Heart right ventricle (tissue), 16 donors: ENCODE results near the gene KIAA0513. TPM values are rescaled to one million over a fixed set of nuclear protein-coding genes. Genes with fewer than 3 reads are reported as not detected.

Source experiments
- ATAC-seq, 8 donors: fragments of 200-7000 bp; cut with Tn5 transposase; one replicate each; pipeline ENCODE4 v1.9.1; 2020; ENCODE audit warnings: mild to moderate bottlenecking in 8 of 8, moderate library complexity in 8 of 8, moderate number of reproducible peaks in 1 of 8
- DNase-seq, 2 donors: peaks; one replicate each; pipeline ENCODE4 v3.0.0-alpha.2; 2020
- H3K27ac ChIP-seq, 10 donors: fragments of 200-600 bp; sonication (generic) in 2 of 10; one replicate each; pipeline versions ENCODE4 v1.5.0 to v1.8.0; 2020 to 2022; ENCODE audit warnings: mild to moderate bottlenecking in 3 of 10
- H3K27me3 ChIP-seq, 7 donors: fragments of 200-600 bp; one replicate each; pipeline ENCODE4 v1.8.0; 2021 to 2022; ENCODE audit warnings: mild to moderate bottlenecking in 2 of 7
- H3K36me3 ChIP-seq, 9 donors: fragments of 200-600 bp; sonication (generic) in 1 of 9; one replicate each; pipeline versions ENCODE4 v1.5.0 to v1.8.0; 2020 to 2022; ENCODE audit warnings: mild to moderate bottlenecking in 2 of 9
- H3K4me1 ChIP-seq, 9 donors: fragments of 200-600 bp; sonication (generic) in 1 of 9; one replicate each; pipeline versions ENCODE4 v1.5.0 to v1.8.0; 2020 to 2022; ENCODE audit warnings: mild to moderate bottlenecking in 4 of 9
- H3K4me3 ChIP-seq, 10 donors: fragments of 200-600 bp; sonication (generic) in 2 of 10; one replicate each; pipeline versions ENCODE4 v1.5.0 to v1.8.0; 2020 to 2022; ENCODE audit warnings: mild to moderate bottlenecking in 7 of 10, moderate library complexity in 2 of 10
- H3K9me3 ChIP-seq, 11 donors: fragments of 200-600 bp in 10 of 11; sonication (generic) in 2 of 11; one replicate each; pipeline versions ENCODE4 v1.5.0 to v1.8.0; 2013 to 2022; ENCODE audit warnings: mild to moderate bottlenecking in 2 of 11, control low read depth in 1 of 11, moderate library complexity in 1 of 11
- WGBS, 2 donors: extraction: QIAGEN DNeasy Blood & Tissue Kit; methylation state at CpG; one replicate each; pipeline ENCODE4 v1.1.7; 2013; ENCODE audit warnings: inconsistent platforms in 1 of 2; 5-methylcytosine and 5-hydroxymethylcytosine counted together
- intact Hi-C, 10 donors: fragments of 100-400 bp; cut with DNase I; formaldehyde crosslinking; loops; one replicate each; pipeline versions ENCODE4 v1.11.1 to v1.14.2; 2022
- polyA plus RNA-seq, 2 donors: library from polyadenylated mRNA; stranded (reverse); fragments of 200-250 nt; gene quantifications; one replicate each; pipeline ENCODE4 v1.2.3, GENCODE V29; 2013
- total RNA-seq, 10 donors: library from RNA; stranded (reverse); fragmentation: NEBNext Ultra II Directional in 3 of 10; extraction: Animal tissue kit (Norgen Biotek cat#: 25700) in 3 of 10; gene quantifications; one replicate each; pipeline versions ENCODE4 v1.2.1 to v1.2.4, GENCODE V29; 2021 to 2023
- TF ChIP-seq, protein P1 (sequence below), 9 donors: fragments of 200-600 bp; sonication (generic) in 2 of 9; IDR thresholded peaks; one replicate each; pipeline versions ENCODE4 v1.5.0 to v1.8.0; 2021 to 2022; ENCODE audit warnings: antibody characterized with exemption in 9 of 9, mild to moderate bottlenecking in 5 of 9, moderate library complexity in 1 of 9
- donor health status: Arrhythmogenic right ventricular cardiomyopathy.
- donor health status: ischemic (EF 13 %, LVEDD 7.1; RV severe dilation, severe dysfunction).
- donor health status: healthy with polysubstance abuse.
- donor health status: DM: no; HTN: yes; CAD: no.
- donor health status: DM: no; HTN: no; CAD: no.
- donor health status: ischemic (EF 25% LVEDD 6.9; RV normal size, moderate dysfunction).
- donor health status: ischemic (EF 25% LVEDD 5.7; RV mildly dilated, moderate dysfunction).
- donor health status: healthy.
- donor health status: DM: yes; HTN: yes; CAD: no.
- donor health status: Ischemic cardiomyopathy.
- donor health status: ischemic (EF 35%, LVEDD 5.7; RV mildly dilated, moderate dysfunction).
- donor health status: nonischemic (EF 11% LVEDD 7.7; RV severe dilation, severe dysfunction).
- donor health status: DM: yes; HTN: yes; CAD: no.
- donor health status: PGD.
- donor health status: ischemic (EF 29% LVEDD 5.4; RV normal size, mild dysfunction).
- donor health status: nonischemic (EF 23%, LVEDD 6.1; RV moderate dilation, normal function).

The KIAA0513 gene
- total and polyA plus RNA-seq, 12 donors: 2.4 to 10.9 (median 8.3) TPM

DNA sequence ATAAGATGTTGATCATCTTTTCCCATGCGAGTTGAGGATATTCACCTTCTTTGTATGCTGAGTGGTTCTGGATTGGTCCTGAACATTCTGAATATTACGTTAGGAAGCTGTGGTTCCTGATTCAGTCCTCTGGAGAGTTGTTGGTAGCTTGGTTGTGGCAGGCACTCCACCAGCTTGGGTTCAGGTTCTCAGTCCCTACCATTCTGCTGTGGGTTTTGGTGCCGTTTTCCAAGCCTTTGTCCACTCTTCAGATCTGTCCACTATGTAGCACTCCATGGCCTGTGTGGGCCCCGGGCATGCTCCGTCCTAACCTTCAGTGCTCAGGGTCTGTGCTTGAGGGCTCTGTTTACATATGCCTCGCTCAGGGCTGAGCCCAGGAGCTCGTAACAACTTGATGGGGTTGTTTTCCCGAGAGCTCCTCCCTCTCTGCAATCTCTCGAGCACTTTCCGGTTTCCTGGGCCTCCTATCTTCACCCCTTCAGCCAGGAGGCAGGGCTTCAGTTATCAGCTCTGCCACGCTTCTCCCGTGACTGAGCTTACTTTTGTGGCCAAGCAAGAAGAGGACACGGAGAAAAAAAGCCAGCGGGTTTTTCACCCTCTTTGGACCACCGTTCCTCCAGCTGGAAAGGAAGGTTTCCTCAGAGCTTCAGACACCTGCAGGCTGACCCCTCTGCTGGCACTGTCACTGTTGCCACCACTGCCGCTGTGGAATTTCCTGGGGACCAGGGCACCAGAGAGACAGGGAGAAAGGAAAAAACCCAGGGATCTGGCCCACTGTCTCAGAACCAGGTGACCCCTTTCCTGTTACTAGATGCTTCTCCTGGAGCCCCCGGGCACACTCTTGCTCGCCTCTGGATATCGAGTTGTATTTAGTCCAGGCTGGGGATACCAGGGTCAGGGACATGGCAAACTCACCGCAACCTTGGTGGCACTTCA lies 19.6 kb downstream of the KIAA0513 start:
- intact Hi-C loops: no loop called here
- Histone ChIP-seq H3K4me1 (peaks cover 0 to 45% (median 15%) of the 10 kb centered on the region in 9 donors), H3K27ac (no peak overlapping the region), H3K27me3 (no peaks in the 10 kb centered on the region), H3K9me3 (no peaks in the 10 kb centered on the region), H3K36me3 (peaks cover 0 to 8% (median 0%) of the 10 kb centered on the region in 9 donors), H3K4me3 (no peak overlapping the region)
- 58 to 67% methylated on average over 20 of the region's 20 CpGs for WGBS, 2 donors
- ATAC-seq (peak in 6 of 8 donors; percentile 38 to 63 (median 54)), DNase-seq (no peak)
- TF ChIP-seq, protein P1, sequence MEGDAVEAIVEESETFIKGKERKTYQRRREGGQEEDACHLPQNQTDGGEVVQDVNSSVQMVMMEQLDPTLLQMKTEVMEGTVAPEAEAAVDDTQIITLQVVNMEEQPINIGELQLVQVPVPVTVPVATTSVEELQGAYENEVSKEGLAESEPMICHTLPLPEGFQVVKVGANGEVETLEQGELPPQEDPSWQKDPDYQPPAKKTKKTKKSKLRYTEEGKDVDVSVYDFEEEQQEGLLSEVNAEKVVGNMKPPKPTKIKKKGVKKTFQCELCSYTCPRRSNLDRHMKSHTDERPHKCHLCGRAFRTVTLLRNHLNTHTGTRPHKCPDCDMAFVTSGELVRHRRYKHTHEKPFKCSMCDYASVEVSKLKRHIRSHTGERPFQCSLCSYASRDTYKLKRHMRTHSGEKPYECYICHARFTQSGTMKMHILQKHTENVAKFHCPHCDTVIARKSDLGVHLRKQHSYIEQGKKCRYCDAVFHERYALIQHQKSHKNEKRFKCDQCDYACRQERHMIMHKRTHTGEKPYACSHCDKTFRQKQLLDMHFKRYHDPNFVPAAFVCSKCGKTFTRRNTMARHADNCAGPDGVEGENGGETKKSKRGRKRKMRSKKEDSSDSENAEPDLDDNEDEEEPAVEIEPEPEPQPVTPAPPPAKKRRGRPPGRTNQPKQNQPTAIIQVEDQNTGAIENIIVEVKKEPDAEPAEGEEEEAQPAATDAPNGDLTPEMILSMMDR (IDR thresholded peaks at IDR 0.05): no peak

DNA sequence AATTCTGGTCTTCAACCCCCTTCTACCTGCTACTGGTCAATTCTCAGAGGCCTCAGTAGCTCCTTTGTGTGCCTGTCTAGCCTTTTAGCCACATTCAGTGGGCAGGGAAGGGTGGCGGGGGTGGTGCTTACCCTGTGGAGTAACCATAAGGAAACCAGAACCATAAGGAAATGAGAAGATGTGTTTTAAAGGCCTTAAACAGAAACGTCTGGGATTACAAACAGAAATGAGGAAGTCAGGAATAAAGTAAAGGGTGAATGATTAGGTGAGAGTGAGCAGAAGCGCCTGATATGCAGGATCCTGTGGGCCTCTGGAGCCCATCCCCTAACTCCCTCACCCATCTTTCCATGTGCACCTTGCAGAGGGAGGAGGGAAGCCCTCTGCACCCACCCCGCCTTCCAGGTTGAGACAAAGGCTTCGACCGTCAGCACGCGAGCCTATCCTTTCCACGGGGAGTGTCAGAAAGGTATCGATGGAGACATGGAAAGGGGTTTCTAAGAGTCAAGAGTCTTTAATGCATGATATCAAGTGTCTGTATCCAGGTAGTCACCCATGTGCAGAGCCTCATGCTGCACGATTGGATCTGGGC lies 20.4 kb downstream of the KIAA0513 start:
- TF ChIP-seq, protein P1 (IDR thresholded peaks at IDR 0.05): no peak
- no peak overlapping the region for H3K27ac ChIP-seq
- no peak overlapping the region for H3K4me3 ChIP-seq
- no peaks in the 10 kb centered on the region for H3K9me3 ChIP-seq
- peaks cover 0 to 8% (median 0%) of the 10 kb centered on the region in 9 donors for H3K36me3 ChIP-seq
- H3K27me3 ChIP-seq: no peaks in the 10 kb centered on the region
- peaks cover 0 to 51% (median 15%) of the 10 kb centered on the region in 9 donors for H3K4me1 ChIP-seq
- WGBS, 2 donors: 91 to 93% methylated on average over 11 of the region's 11 CpGs
- ATAC-seq: peak in 1 of 8 donors; percentile 19
- intact Hi-C loops: no loop called here
- no peak for DNase-seq

DNA sequence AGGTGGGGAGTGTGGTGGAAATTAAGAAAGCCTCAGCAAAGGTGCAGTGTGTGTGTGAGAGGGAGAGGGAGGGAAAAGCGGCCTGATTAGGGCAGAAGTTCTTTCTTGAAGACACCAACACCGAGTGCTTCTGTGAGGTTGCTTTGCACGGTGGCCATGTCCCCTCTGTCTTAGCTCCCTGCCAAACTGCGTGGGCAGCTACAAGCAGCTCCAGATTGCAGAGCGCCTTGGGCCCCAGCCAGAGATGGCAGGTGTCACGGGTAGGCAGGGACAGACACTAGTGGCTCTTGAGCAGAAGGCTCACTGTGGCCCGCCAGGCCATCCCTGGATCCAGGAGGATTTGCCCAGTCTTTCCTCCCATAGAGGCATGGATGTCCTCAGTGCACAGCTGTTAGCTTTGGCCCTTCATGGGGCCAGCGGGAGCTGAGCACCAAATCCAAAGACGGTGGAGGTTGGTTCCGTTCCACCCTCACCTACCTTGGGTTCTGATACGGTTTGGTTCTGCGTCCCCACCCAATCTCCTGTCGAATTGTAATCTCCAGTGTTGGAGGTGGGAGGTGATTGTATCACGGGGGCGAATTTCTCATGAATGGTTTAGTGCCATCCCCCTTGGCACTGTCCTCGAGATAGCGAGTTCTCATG lies 21.4 kb downstream of the KIAA0513 start:
- TF ChIP-seq, protein P1 (IDR thresholded peaks at IDR 0.05): no peak
- peaks cover 0 to 51% (median 15%) of the 10 kb centered on the region in 9 donors for H3K4me1 ChIP-seq
- no peak for DNase-seq
- 89 to 95% methylated on average over 17 of the region's 17 CpGs for WGBS, 2 donors
- no peaks in the 10 kb centered on the region for H3K9me3 ChIP-seq
- no peak for ATAC-seq
- H3K4me3 ChIP-seq: no peak overlapping the region
- no peaks in the 10 kb centered on the region for H3K27me3 ChIP-seq
- intact Hi-C loops: no loop called here
- peaks cover 0 to 8% (median 0%) of the 10 kb centered on the region in 9 donors for H3K36me3 ChIP-seq
- H3K27ac ChIP-seq: no peak overlapping the region

DNA sequence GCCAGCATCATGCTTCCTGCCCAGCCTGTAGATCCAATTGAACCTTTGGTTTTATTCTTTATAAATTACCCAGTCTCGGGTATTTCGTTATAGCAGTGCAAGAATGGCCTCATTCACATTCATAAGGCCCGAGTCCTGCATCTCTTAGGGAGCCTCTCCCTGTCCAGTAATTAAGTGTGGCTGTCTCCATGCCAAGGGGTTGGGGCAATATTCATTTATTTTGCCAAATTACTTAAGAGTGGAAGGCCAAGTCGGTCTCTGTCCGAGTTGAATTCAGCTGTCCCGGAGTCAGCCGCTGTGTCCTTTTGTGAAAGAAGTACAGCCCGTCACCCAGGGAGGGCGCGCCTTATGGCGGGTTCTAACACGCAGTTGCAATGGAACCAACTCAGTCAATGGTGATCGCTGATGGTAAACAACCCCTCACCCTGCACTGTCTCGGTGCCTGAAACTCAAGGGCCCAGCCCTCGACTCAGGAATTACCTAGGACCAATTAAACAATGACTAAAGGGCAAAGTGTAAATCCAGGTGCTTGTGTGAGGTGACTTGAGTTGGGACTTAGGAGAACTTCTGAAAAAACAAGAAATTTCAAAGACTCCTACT lies 22.2 kb downstream of the KIAA0513 start:
- ATAC-seq: no peak
- Histone ChIP-seq H3K27me3 (no peaks in the 10 kb centered on the region), H3K4me3 (no peak overlapping the region), H3K4me1 (peaks cover 0 to 57% (median 15%) of the 10 kb centered on the region in 9 donors), H3K27ac (no peak overlapping the region), H3K9me3 (no peaks in the 10 kb centered on the region), H3K36me3 (peaks cover 0 to 8% (median 0%) of the 10 kb centered on the region in 9 donors)
- TF ChIP-seq, protein P1 (IDR thresholded peaks at IDR 0.05): no peak
- DNase-seq: no peak
- intact Hi-C loops: no loop called here
- 88 to 93% methylated on average over 15 of the region's 15 CpGs for WGBS, 2 donors
